Effector CD4-positive, alpha-beta T cell (primary cell): ENCODE data around the gene ZBTB46.

ENCODE experiments used
- DNase-seq: peaks from one replicate; pipeline ENCODE4 v3.0.0-alpha.2; 2020

ZBTB46 gene

DNA sequence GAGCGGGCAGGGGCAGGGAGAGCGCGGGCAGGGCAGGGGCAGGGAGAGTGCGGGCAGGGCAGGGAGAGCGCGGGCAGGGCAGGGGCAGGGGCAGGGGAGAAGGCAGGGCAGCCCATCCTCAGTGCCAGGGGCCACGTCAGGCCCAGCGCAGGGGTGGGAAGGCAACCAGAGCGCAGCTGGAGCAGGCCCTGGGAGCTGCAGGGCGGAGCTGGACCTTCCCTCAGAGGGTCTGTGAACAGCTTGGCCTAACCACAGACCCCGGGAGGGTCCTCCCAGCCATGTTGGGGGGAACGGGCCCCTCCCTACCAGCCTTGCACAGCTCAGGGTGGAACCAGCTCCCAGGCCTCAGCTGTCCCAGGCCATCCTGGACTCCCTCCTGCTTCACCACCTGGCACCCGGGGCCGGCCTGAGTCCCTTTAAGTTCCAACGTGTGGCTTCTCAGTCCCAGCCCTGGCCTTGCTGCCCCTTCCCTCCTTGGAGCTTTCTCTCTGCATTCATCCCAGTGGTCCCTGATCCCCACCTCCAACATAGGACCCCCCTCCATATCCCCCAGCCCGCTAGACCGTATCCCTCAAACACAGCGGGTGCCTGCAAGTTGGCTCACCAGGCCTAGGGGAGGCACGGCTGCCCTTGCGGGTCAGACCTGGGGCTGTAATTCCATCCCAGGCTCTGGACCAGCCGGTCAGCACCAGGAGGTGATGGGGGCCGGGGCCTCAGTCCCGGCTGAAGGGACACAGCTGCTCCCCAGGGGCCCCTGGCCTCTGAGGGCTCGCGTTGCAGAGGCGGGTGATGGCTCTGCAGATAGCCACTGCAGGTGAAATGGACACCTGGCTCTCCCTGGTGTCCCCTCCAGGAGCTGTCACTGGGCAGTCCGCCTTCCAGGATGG is 5.6 kb upstream of the ZBTB46 start:
- no peak for DNase-seq

DNA sequence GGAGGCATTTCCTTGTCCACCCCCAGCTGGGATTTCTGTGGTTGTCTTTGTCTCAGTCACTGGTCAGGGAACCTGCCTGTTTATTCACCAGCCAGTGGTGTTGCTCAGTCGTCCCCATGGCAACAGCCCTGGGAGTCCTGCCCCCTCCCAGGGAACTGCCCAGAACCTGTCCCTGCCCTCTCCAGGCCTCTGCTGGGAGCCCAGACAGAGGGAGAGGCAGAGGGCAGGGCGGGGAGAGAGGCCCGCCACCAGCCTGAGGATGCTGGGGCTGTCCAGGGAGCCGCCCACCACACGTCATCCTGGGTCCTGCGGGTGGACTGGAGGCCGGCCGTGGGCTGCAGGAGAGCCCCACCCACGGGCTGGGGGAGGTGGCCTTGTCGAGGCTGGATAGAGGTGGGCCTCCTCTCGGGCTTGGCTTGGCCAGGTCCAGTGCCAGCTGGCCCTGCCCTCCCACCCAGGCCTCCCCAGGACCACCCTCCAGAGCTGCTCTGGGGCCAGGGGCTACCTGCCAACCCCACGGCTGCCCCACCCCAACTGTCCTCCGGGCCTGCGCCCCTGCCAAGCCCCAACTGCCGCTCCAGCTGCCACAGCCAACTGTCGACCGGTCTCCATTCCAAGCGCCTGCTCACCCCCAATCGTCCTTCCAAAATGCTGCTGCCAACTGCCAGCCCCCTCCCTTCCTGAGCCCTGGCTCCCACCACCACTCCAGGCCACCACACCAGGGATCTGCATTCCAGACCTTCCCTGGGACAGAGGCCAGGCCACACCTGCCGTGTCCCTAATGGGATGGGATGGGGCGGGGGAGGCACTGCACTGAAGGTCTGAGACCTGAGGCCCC is 4.2 kb upstream of the ZBTB46 start:
- no peak for DNase-seq

DNA sequence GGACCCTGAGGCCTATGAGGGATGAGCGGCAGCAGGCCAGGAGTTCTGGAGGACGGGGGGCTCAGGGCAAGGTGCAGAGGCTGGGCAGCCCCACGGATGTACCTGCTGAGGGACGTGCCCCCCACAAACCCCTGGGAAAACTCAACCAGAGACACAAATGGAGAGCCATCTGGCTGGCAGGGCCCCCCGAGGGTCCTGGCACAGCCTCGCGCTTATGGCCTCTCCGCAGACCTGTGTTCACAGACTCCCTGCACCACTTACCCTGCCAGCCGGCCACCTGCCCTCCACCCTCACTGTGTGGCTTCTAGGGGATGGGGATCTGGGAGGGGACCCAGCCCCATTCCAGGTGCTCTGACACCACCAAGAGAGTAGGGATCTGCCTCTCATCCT is 3.4 kb upstream of the ZBTB46 start:
- DNase-seq: no peak

DNA sequence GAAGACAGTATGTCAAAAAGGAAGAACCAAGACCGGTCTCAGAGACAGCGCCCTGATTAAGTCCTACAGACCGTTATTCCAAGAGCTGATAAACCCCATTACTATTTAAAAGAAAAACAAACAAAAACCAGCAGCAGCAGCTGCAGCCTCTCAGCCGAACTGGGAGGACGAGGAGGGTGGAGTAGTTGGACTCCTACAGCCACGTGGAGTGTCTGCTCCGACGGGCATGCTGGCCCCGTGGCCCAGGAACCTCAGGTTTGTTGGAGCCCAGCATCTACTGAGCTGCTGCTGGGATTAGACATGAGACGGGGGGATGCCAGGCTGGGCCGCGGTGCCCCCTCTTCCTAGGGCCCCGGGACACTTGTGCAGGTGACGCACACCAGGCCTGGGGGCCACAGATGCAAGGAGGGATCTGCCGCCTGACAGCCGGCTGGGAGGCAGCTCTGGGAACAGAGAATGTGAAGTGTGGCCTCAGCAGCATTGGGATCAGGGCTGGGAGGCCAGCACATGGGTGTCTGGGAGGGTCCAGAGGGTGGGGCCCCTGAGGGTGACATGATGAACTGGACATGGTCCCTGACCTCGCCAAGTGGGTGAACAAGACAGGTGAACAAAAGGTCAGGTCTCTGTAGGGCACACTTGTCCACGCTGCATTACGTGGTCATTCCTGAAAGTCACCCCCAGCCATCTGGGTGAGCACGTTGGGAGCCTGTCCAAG is 2.9 kb upstream of the ZBTB46 start:
- DNase-seq: no peak

DNA sequence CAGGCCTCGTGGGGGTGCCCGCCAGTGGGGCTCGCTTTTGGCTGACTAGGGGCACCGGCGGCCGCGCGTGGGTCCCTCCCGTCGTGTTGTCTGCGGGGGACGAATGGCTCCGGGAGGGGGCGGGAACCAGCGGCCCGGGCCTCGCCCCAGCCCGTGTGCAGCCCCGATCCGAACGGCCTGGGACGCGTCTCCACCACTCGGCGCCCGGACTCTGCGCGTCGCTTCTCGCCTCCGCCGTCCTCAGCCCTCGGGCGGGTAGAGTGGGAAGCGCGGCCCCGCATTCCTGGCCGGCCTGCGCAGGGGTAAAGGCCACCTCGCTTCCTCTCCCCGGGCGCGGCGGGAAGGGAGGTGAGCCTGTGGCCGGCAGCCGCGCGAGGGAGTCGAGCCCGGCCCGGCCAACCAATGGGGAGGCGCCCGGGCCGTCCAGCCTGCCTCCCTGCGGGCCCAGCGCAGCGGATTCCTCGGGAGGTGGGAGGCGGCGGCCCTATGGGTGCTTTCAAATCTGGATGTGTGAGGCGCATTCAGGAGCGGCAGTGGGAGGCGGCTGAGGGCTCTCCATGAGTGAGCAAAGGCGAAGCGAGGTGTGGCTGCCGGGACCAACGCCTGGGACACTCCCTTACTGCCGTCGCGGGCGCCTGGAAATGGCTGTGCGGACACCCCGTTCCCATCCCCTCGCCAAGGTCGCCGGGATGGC is 1.1 kb upstream of the ZBTB46 start:
- DNase-seq: no peak

DNA sequence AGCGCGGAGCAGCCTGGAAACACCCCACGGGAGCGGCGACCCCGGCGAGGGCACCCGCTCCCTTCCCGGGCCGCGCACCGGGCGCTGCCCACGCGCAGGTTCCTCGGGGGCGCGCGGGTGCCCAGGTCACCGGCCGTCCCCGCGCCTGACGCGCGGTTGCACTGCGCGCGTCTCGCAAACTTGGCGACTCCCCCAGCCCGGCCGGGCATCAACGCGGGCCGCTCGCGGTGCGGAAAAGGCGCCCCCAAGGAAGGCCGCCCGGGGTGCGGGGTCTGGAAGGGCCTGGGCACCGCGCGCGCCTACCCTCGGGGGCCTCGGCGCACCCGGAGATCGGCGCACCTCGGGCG is 555 bp upstream of the ZBTB46 start:
- DNase-seq: no peak

DNA sequence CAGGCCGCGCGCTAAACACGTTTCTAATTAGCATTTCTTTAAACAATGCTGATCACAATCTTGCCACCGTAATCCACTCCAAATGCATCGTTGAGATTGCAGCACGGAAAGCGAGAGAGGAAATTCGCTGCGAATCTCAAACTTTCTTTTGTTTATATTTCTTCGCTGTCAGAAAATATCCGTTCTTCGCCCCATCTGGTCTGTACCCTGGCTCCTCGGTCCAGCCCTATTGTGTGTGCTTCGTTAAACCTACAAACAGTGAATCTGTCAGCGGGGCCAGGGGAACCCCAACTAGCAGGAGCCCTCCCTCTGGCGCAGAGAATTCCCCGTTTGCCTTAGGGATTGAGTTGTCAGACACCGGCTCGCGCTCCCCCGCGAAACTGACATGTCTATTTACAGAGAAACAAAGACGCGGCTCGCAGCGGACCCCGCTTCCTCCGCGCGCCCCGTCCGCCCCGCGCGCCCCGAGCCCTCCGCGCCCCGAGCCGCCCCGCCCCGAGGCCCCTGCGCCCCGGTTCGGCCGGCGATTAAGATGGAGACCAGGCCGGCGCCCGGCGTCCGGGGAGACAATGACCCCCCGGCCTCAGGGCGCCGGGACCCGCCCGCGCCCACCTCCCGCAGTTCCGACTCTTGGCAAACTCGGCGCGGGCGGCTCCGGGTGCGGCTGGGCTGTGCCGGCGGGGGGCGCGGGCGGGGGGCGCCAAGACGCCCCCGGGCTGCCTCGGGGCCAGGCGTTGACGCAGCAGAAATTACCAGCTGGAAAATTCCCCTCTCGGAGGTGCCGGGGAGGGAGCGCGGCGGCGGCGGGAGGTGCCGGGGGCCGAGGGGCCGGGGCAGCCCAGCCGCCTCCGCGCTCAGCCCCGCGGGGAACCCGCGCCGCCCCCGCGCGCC is 874 bp downstream of the ZBTB46 start:
- no peak for DNase-seq

DNA sequence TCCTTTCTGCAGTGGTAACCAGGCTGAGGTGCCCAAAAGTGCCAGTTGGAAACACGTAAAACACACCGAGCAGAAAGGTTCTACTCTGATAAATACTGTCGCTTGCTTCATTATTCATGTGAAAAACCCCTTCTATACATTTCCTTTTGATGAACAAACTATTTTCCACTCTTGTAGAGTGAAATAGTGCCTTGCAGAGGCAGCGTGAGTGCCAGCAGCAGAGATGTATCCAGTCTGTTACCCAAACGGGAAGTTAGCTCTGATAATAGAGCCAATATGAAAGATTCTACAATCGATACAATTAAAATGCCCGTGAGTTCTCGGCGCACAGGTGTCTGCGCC is 1.5 kb downstream of the ZBTB46 start:
- no peak for DNase-seq

DNA sequence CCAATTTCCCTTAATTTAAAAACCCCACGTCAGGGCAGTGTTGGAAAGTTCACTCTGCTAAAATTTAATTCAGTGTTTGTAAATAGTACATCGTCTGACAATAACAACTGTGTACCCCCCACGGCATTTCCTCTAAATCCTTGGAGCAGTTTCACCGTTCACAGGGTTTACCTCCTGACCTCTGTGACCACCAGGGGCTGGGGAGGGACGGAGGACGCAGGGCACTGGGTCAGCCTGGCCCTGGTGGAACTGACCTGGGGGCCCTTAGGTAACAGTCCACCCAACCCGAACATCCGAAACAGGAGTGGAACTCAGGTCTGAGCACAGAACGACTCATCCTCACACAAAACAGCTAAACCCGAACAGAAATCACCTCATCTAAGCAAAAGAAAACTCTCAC is 2.1 kb downstream of the ZBTB46 start:
- no peak for DNase-seq

DNA sequence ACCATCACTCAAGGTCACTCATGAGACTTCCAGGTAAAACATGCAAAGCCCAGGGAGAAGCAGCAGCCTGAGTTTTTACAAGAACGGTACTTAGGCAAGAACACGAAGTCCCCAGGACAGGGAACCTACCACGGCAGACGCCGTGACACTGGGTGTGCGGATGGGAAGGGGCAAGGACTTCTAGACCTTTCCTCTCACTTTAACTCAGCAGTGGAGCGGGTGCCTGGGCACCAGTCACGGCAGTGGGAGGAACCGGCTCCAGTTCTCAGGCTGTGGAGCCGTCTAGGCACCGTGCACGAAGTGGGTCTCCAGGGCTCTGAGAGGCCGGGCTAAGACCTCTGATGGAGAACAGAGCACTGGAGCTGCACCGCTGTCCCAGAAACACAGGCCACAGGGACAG is 2.5 kb downstream of the ZBTB46 start:
- DNase-seq: no peak

DNA sequence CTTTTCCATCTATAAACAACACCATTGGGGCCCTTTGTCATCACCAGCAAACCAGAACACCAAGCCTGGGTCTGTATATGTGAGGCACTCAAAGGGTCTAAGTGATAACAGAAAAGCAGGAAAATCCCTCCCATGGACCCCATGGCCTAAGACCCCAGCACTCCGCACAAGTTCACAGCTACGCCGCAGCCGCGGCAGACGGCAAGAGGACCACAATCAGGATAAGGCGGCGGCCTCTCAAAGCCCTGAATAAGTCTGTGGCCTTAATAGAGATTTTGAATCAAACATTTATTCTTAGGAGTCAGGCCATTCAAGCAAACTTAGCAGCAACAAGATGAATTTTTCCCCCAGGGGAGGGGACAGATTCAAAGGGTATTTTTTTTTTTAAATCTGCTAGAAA is 2.9 kb downstream of the ZBTB46 start:
- no peak for DNase-seq

DNA sequence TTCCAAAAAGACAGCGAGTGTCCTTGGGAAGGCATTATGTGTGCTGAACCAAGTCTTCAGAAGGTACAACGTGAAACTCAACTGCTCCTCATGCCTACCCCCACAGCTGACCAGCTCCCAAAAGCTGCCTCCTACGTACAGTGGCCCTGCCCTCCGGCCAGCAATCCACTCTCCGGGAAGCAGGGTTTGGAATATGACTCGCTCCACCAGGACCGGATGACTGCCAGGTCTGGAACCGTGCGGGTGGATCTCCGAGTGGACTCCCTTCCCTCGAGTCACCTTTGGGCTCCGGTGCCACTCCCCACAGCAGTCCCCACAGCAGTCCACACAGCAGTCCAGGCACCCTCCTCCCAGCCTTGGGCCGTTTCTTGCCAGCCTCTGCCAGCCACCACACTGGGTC is 4.3 kb downstream of the ZBTB46 start:
- DNase-seq: no peak

DNA sequence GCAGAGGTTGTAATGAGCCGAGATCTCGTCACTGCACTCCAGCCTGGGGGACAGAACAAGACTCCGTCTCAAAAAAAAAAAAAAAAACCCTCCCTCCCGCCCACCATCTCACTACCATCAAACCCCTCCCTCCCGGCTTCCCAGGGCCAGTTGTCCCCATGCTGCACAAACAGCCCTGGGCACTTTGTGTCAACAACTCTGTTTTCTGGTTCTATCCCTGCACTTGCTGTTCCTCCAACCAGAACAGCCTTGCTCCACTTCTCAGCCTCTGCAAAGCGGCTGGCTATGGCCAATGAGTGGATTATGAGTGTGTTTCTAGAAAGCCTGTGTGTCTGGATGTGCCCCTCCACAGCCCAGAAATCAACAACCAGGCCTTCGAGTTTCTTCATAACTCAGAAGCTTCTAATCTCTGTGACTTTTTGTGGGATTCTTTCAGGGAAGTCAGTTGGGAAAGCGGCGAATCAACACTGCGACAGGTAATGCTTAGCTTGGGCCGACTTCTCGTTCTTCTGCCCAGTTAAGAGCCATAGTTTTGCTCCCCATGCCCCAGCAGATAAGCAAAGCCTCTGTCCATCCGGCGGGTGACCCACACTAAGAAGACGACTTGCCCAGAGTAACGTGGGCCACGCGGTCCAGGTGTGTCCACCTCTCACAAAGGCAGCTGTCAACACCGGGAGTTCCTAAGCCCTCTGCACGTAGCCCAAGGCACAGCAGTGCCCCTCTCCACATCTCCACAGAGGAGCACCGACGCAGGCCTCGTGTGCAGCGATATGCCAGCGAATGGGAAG is 5.5 kb downstream of the ZBTB46 start:
- no peak for DNase-seq

DNA sequence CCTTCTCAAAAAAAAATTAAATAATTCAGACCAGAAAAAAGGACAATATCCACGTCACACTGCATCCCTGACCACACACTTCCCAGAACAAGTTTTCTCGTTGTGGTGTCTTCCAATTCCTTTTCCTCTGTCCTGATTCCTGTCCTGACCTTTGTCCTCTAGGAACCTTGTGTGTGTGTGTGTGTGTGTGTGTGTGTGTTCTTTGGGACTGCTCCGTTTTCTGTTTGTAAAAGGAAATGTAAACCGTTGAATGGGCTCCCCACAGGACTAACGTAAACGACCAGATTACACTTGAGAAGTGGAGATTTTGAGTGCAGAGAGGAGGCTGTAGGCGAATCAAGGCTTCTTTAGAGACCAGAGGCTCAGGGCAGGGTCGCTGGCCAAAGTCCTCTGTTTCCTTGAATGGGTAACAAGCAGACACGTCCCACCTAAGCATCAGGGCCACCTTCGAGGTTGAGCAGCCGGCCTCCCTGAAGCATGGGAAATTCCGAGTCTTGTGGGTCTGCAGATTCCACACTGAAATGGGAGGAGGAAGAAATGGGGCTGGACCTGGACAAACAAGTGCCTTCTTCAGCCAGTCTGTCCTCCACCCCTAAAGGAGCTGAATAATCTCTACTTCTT is 7.3 kb downstream of the ZBTB46 start:
- no peak for DNase-seq

DNA sequence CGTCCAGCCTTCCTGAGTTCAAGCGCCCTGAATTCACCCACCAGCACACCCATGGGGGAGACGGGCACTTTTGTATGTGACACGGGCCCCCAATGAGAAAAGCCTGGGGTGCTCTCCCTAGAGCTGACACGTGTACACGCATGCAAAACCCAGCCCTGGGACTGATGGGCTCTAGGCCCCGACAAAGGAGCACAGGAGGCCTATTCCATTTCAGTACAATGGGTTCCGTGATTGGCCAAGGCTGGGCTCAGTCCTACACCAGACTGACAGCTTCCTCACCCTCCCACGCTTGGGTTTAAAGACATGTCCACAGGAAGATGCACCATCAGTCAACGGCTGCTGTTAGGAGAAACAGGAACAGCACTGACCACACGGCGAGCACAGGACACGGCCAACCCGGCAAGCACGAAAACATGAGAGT is 8.8 kb downstream of the ZBTB46 start:
- DNase-seq: no peak

DNA sequence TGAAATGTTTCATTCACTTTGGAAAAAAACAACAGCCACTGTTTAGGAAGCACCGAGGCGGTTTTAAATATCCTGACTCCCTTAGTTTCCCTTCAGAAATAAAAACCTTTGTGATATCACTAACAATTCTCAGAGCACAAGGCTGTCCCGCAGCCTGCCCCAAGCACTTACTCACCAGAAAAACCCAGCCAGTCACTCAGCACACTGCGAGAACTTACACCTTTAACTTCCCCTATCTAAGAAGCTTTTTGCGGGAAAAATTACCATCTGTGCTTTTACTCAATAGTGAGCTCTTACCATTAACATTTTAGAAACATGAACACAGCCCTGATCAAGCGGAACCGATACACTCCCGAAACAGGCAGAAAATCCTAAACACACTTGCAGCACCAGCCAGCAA is 9.3 kb downstream of the ZBTB46 start:
- DNase-seq: no peak

DNA sequence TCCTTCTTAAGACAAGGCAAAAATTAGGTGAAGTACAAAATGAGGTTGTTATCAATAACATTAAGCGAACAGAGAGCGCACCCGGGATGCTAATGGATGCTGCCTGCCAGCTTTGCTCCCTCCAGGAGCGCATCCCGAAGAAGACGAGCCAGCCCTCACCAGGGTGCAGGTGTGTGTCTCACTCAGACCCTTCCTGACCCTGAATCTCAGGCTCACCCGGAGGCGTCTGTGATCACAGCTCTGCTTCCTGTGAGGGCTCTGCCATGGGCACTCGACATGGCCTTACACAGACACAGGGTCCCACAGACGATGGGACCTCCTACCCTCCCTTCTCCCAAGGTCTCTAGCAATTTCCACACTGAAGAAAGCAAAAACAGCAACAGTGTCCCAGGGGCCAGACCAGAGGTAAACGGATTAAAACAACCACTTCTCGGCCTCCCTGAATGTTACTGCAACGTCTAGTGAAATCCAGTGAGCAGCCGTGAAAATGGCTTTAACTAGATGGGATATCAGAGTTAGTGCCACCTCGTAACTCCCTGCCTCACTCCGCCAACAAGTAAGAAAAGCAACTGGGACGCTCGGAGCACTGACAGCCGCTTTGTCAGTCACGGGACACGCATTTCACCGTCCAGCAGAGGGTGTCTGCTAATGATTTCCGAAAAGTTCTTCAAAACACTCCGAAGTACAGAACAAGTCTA is 11.7 kb downstream of the ZBTB46 start:
- DNase-seq: no peak

DNA sequence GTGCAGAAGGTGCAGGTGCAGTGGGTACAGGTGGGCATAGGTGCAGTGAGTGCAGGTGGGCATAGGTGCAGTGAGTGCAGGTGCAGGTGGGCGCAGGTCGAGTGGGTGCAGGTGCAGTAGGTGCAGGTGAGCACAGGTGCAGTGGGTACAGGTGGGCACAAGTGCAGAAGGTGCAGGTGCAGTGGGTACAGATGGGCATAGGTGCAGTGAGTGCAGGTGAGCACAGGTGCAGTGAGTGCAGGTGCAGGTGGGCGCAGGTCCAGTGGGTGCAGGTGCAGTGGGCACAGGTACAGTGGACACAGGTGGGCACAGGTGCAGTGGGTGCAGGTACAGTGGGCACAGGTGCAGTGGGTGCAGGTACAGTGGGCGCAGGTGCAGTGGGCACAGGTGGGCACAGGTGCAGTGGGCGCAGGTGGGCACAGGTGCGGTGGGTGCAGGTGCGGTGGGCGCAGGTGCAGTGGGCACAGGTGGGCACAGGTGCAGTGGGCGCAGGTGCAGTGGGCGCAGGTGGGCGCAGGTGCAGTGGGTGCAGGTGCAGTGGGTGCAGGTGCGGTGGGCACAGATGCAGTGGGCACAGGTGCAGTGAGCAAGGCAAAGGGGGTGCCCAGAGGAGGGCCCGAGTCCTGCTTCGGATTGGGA is 15.3 kb downstream of the ZBTB46 start:
- no peak for DNase-seq

DNA sequence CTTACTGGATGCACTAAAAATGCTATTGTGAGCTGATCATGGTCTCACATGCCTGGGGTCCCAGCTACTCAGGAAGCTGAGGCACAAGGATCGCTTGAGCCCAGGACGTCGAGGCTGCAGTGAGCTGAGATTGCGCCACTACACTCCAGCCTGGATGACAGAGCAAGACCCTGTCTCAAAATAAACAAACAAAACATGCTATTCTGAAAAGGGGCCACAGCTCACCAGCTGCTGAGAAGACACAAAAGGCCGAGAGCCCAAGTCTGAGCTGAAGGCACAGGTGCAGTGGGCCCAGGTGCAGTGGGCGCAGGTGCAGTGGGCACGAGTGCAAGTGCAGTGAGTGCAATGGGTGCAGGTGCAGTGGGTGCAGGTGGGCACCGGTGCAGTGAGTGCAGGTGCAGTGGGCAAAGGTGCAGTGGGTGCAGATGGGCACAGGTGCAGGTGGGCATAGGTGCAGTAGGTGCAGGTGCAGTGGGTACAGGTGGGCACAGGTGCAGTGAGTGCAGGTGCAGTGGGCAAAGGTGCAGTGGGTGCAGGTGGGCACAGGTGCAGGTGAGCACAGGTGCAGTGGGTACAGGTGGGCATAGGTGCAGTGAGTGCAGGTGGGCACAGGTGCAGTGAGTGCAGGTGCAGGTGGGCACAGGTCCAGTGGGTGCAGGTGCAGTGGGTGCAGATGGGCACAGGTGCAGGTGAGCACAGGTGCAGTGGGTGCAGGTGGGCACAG is 16.0 kb downstream of the ZBTB46 start:
- DNase-seq: no peak
